Measurements from ENCODE around the gene DPP7.
"Not testable (repeated sequence)": the region's sequence is repeated elsewhere in the genome, so short reads cannot be mapped to it uniquely, and the experiment has no call there.

The DPP7 gene

DNA sequence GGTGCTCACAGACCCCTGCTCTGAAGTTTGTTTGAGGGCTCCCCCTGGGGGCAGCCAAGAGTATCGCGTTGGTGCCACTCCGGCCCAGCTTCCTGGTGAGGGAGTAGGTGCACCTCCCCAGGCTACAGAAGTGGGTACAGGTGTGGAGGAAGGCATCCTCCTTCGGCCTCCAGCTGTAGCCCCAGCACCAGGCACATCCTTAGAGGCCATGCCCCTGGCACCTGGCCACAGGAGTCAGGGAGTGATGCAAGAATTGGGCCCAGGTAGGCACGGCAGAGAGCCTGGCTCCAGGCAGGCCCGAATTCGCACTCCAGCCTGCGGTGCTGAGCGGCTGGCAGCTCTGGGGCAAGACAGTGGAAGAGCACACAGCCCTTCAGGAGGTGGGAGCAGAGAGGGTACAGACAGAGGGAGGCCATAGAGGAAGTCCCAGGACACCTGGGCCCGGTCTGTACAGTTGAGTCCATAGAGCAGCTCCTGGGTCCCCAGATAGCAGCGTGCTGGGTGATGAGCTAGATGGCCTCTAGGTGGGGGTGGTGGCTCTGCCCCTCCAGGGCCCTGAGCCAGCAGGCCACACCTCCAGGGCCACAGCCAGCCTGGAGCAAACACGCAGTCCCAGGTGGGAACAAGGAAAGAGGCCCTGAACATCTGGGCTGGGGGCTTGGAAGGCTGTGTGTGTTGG, 46.5 kb downstream of the DPP7 start:
- Mint-ChIP-seq H3K4me1 (peaks cover 25% of the 10 kb centered on the region), H3K4me3 (peak overlapping the region; percentile 19), H3K9me3 (no peaks in the 10 kb centered on the region), H3K27ac (no peak overlapping the region), H3K36me3 (no peaks in the 10 kb centered on the region), H3K27me3 (peaks cover 10% of the 10 kb centered on the region)
- peak; percentile 75 for ATAC-seq

GRCh38 chr9:137066096-137066861, 48.3 kb downstream of the DPP7 start:
- Mint-ChIP-seq H3K4me3 (no peak overlapping the region), H3K36me3 (no peaks in the 10 kb centered on the region), H3K4me1 (peaks cover 23% of the 10 kb centered on the region), H3K27me3 (peaks cover 10% of the 10 kb centered on the region), H3K27ac (no peak overlapping the region), H3K9me3 (no peaks in the 10 kb centered on the region)
- ATAC-seq, result no peak

GRCh38 chr9:137065336-137065967, 49.1 kb downstream of the DPP7 start:
- no peak overlapping the region for H3K27ac Mint-ChIP-seq
- no peak for ATAC-seq
- H3K4me1 Mint-ChIP-seq, result peaks cover 15% of the 10 kb centered on the region
- H3K9me3 Mint-ChIP-seq, result no peaks in the 10 kb centered on the region
- H3K4me3 Mint-ChIP-seq, result no peak overlapping the region
- H3K36me3 Mint-ChIP-seq, result no peaks in the 10 kb centered on the region
- peaks cover 10% of the 10 kb centered on the region for H3K27me3 Mint-ChIP-seq

GRCh38 chr9:137064880-137065164, 49.7 kb downstream of the DPP7 start:
- ATAC-seq, result no peak

GRCh38 chr9:137064027-137064879, 50.3 kb downstream of the DPP7 start:
- H3K4me1 Mint-ChIP-seq, result peaks cover 14% of the 10 kb centered on the region
- peaks cover 10% of the 10 kb centered on the region for H3K27me3 Mint-ChIP-seq
- no peaks in the 10 kb centered on the region for H3K9me3 Mint-ChIP-seq
- no peaks in the 10 kb centered on the region for H3K36me3 Mint-ChIP-seq
- H3K4me3 Mint-ChIP-seq, result no peak overlapping the region
- H3K27ac Mint-ChIP-seq, result no peak overlapping the region
- no peak for ATAC-seq

More at GRCh38 chr9:137064880-137065164, 49.7 kb downstream of the DPP7 start:
- no peaks in the 10 kb centered on the region for H3K9me3 Mint-ChIP-seq
- H3K36me3 Mint-ChIP-seq, result no peaks in the 10 kb centered on the region
- H3K27me3 Mint-ChIP-seq, result peaks cover 10% of the 10 kb centered on the region
- H3K4me3 Mint-ChIP-seq, result no peak overlapping the region
- H3K4me1 Mint-ChIP-seq, result peaks cover 14% of the 10 kb centered on the region
- H3K27ac Mint-ChIP-seq, result no peak overlapping the region

GRCh38 chr9:137063311-137064026, 51.1 kb downstream of the DPP7 start:
- ATAC-seq, result no peak
- H3K4me3 Mint-ChIP-seq, result no peak overlapping the region
- H3K27ac Mint-ChIP-seq, result no peak overlapping the region
- no peaks in the 10 kb centered on the region for H3K9me3 Mint-ChIP-seq
- H3K27me3 Mint-ChIP-seq, result peaks cover 10% of the 10 kb centered on the region
- H3K4me1 Mint-ChIP-seq, result peaks cover 14% of the 10 kb centered on the region
- H3K36me3 Mint-ChIP-seq, result no peaks in the 10 kb centered on the region

- not testable (repeated sequence) for H3K4me1 Mint-ChIP-seq, H3K9me3 Mint-ChIP-seq, H3K4me3 Mint-ChIP-seq, H3K27ac Mint-ChIP-seq, H3K36me3 Mint-ChIP-seq, ATAC-seq, H3K27me3 Mint-ChIP-seq
Measured at GRCh38 chr9:137062798-137063197, 51.7 kb downstream of the DPP7 start.

DNA sequence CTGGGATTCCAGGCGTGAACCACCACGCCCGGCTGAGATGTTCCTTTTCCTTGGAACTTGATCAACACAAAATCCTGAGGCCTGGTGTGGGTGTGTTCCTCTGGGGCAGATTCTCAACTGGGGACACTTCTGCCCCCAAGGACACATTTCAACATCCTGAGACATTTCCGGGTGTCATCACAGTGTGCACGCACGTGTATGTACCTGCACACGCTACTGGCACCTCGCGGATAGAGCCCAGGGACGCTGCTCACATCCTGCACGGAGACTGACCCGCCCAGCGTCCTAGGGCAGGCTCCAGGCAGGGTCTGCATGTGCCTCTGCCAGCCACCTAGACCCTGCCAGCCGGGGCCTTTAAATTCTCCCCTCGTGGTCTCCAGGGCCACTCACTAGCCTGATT, 52.1 kb downstream of the DPP7 start:
- Mint-ChIP-seq H3K27ac (no peak overlapping the region), H3K4me3 (no peak overlapping the region), H3K36me3 (no peaks in the 10 kb centered on the region), H3K9me3 (no peaks in the 10 kb centered on the region), H3K4me1 (peaks cover 7% of the 10 kb centered on the region), H3K27me3 (peaks cover 10% of the 10 kb centered on the region)
- no peak for ATAC-seq

Data from stimulated activated memory B cell treated with anti-CD40 and anti-IgM and Interleukin-4, amounts not matched to agents 10 μg/mL and 1 μg/mL and 100 μg/mL, for 72 hours (primary cell).